Mesodermal cell (in vitro differentiated cells): ENCODE measurements around the gene SNRNP48.
A peak's percentile ranks its signal among the peaks of the same experiment; 100 is the strongest.

Experiments used
- H3K27ac ChIP-seq: 2 replicates; pipeline ENCODE4 v1.7.0; 2013; ENCODE audit warnings: mild to moderate bottlenecking, low read depth, low read length, moderate library complexity; ENCODE audit not compliant: severe bottlenecking
- H3K36me3 ChIP-seq: 2 replicates; pipeline ENCODE4 v1.7.1; 2013; ENCODE audit warnings: mild to moderate bottlenecking, low read length, moderate library complexity; ENCODE audit not compliant: control insufficient read depth, insufficient read depth
- H3K4me1 ChIP-seq: one replicate; pipeline ENCODE4 v1.7.1; 2013; ENCODE audit warnings: mild to moderate bottlenecking, low read length; ENCODE audit not compliant: insufficient read depth, control insufficient read depth, poor library complexity, severe bottlenecking
- H3K4me3 ChIP-seq: 2 replicates; pipeline ENCODE4 v1.7.0; 2013; ENCODE audit warnings: low read length, control low read depth, mild to moderate bottlenecking; ENCODE audit not compliant: insufficient read depth, poor library complexity, severe bottlenecking; ENCODE audit errors: extremely low read depth
- H3K9me3 ChIP-seq: 2 replicates; pipeline ENCODE4 v1.7.1; 2013; ENCODE audit warnings: mild to moderate bottlenecking, low read length, moderate library complexity; ENCODE audit not compliant: control insufficient read depth
- WGBS, 2 experiments: methylation state at CpG; one replicate each; pipeline ENCODE4 v1.1.5; 2013; ENCODE audit warnings: missing lambda C conversion rate in 2 of 2; ENCODE audit not compliant: insufficient coverage in 2 of 2; 5-methylcytosine and 5-hydroxymethylcytosine counted together

Gene SNRNP48

DNA sequence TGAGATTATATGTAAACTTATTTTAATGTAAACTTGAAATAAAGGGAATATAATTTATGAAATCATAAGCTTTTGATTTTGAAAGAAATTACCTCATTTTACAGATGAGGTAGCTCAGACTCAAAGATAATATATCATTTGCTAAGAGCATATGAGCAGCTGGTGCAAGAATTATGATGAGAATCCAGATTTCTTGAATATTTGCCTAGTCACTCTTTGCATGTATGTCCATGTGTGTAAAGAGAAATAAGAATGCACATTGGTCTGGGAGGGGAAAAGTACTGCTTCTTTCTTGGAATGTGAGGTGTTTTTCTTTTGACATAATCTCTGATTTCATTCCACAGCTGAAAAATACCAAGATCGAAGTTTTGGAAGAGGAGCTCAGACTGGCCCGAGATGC is 11.1 kb upstream of the SNRNP48 start:
- H3K9me3 ChIP-seq, result no peaks in the 10 kb centered on the region
- no peaks in the 10 kb centered on the region for H3K4me1 ChIP-seq
- H3K36me3 ChIP-seq, result peaks cover 91% of the 10 kb centered on the region
- 100% methylated on average over 1 to 2 of the region's 2 CpGs for WGBS, 2 experiments
- no peak overlapping the region for H3K4me3 ChIP-seq
- H3K27ac ChIP-seq, result no peak overlapping the region

DNA sequence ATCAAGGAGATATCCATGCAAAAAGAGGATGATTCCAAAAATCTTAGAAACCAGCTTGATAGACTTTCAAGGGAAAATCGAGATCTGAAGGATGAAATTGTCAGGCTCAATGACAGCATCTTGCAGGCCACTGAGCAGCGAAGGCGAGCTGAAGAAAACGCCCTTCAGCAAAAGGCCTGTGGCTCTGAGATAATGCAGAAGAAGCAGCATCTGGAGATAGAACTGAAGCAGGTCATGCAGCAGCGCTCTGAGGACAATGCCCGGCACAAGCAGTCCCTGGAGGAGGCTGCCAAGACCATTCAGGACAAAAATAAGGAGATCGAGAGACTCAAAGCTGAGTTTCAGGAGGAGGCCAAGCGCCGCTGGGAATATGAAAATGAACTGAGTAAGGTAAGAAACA is 10.1 kb upstream of the SNRNP48 start:
- no peaks in the 10 kb centered on the region for H3K4me1 ChIP-seq
- H3K4me3 ChIP-seq, result no peak overlapping the region
- H3K36me3 ChIP-seq, result peaks cover 91% of the 10 kb centered on the region
- 95 to 97% methylated on average over 7 to 9 of the region's 9 CpGs for WGBS, 2 experiments
- no peak overlapping the region for H3K27ac ChIP-seq
- H3K9me3 ChIP-seq, result no peaks in the 10 kb centered on the region

DNA sequence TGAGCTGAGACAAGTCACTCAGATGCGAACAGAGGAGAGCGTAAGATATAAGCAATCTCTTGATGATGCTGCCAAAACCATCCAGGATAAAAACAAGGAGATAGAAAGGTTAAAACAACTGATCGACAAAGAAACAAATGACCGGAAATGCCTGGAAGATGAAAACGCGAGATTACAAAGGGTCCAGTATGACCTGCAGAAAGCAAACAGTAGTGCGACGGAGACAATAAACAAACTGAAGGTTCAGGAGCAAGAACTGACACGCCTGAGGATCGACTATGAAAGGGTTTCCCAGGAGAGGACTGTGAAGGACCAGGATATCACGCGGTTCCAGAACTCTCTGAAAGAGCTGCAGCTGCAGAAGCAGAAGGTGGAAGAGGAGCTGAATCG is 9.5 kb upstream of the SNRNP48 start:
- no peaks in the 10 kb centered on the region for H3K9me3 ChIP-seq
- H3K27ac ChIP-seq, result no peak overlapping the region
- H3K36me3 ChIP-seq, result peaks cover 92% of the 10 kb centered on the region
- H3K4me3 ChIP-seq, result no peak overlapping the region
- 93 to 99% methylated on average over 13 of the region's 13 CpGs for WGBS, 2 experiments
- no peaks in the 10 kb centered on the region for H3K4me1 ChIP-seq

DNA sequence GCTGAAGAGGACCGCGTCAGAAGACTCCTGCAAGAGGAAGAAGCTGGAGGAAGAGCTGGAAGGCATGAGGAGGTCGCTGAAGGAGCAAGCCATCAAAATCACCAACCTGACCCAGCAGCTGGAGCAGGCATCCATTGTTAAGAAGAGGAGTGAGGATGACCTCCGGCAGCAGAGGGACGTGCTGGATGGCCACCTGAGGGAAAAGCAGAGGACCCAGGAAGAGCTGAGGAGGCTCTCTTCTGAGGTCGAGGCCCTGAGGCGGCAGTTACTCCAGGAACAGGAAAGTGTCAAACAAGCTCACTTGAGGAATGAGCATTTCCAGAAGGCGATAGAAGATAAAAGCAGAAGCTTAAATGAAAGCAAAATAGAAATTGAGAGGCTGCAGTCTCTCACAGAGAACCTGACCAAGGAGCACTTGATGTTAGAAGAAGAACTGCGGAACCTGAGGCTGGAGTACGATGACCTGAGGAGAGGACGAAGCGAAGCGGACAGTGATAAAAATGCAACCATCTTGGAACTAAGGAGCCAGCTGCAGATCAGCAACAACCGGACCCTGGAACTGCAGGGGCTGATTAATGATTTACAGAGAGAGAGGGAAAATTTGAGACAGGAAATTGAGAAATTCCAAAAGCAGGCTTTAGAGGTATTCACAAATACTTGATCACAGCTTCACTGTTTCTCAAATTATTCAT is 8.9 kb upstream of the SNRNP48 start:
- 95 to 97% methylated on average over 13 to 14 of the region's 14 CpGs for WGBS, 2 experiments
- Histone ChIP-seq H3K9me3 (no peaks in the 10 kb centered on the region), H3K27ac (no peak overlapping the region), H3K4me1 (no peaks in the 10 kb centered on the region), H3K36me3 (peaks cover 91% of the 10 kb centered on the region), H3K4me3 (no peak overlapping the region)

DNA sequence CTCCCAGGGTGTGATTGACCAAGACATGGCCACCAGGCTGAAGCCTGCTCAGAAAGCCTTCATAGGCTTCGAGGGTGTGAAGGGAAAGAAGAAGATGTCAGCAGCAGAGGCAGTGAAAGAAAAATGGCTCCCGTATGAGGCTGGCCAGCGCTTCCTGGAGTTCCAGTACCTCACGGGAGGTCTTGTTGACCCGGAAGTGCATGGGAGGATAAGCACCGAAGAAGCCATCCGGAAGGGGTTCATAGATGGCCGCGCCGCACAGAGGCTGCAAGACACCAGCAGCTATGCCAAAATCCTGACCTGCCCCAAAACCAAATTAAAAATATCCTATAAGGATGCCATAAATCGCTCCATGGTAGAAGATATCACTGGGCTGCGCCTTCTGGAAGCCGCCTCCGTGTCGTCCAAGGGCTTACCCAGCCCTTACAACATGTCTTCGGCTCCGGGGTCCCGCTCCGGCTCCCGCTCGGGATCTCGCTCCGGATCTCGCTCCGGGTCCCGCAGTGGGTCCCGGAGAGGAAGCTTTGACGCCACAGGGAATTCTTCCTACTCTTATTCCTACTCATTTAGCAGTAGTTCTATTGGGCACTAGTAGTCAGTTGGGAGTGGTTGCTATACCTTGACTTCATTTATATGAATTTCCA is 4.6 kb upstream of the SNRNP48 start:
- Histone ChIP-seq H3K4me3 (no peak overlapping the region), H3K4me1 (no peaks in the 10 kb centered on the region), H3K9me3 (no peaks in the 10 kb centered on the region), H3K27ac (no peak overlapping the region), H3K36me3 (peaks cover 57% of the 10 kb centered on the region)
- WGBS, 2 experiments, result 97% methylated on average over 16 to 24 of the region's 28 CpGs

DNA sequence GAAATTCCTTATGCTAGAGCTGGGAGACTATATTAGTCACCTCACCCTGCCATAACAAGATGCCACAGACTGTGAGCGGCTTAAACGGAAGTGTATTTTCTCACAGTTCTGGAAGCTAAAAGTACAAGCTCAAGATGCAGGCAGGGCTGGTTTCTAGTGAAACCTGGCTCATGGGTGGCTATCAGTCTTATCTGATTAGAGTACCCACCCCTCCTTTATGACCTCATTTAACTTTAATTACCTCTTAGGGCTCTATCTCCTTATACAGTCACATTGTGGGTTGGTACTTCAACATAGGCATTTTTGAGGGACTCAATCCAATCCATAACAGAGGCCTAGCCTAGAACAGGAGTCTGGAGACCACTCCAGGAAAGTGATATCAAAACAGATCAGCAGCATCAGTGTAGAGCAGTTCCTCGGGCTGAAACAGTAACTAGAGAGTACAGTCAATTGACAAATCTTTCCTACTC is 2.3 kb upstream of the SNRNP48 start:
- H3K4me3 ChIP-seq, result no peak overlapping the region
- H3K36me3 ChIP-seq, result peaks cover 45% of the 10 kb centered on the region
- no peak overlapping the region for H3K27ac ChIP-seq
- H3K9me3 ChIP-seq, result no peaks in the 10 kb centered on the region
- H3K4me1 ChIP-seq, result peaks cover 3% of the 10 kb centered on the region
- 88 to 96% methylated on average over 2 of the region's 3 CpGs for WGBS, 2 experiments

DNA sequence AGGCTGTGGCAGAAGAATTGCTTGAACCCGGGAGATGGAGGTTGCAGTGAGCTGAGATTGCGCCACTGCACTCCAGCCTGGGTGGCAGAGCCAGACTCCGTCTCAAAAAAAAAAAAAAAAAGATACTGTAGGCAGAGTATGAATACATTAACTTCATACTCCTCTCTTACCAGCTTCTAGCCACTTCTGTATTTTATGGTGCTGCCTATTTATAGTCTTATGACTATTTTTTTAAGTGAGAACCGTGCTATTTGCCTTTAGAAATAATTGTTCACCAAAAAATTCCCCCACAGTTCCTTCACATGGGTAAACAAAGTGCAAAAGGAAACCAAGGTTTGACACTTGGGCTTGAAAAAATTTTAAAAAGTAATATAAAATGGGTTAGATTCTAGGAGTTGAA is 1.5 kb upstream of the SNRNP48 start:
- no peak overlapping the region for H3K27ac ChIP-seq
- H3K9me3 ChIP-seq, result no peaks in the 10 kb centered on the region
- WGBS, 2 experiments, result 83% methylated on average over 1 of the region's 4 CpGs; no CpG with 5 or more reads in 1 of the 2 experiments
- peaks cover 44% of the 10 kb centered on the region for H3K36me3 ChIP-seq
- H3K4me3 ChIP-seq, result no peak overlapping the region
- H3K4me1 ChIP-seq, result peaks cover 4% of the 10 kb centered on the region

DNA sequence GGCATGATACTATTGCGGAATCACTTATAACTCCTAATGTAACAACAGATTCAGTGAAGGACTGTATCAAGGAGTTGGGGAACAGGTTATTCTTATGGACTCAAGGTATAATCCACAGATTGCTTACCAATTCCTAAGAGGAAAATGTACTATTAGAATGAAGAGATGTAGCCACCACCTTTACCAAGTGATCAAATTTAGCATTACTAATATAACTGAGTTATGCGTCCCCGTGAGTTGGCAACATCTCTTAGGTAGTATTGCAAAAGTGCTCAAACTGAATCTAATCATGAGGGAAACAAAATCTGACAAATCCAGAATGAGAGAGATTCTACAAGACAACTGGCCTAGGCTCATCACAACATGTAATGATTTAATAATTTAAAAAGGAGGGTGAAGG is 777 bp upstream of the SNRNP48 start:
- no peaks in the 10 kb centered on the region for H3K9me3 ChIP-seq
- H3K4me1 ChIP-seq, result peaks cover 4% of the 10 kb centered on the region
- H3K36me3 ChIP-seq, result peaks cover 41% of the 10 kb centered on the region
- WGBS, 2 experiments, result no CpG with 5 or more reads among the region's 3 CpGs
- H3K4me3 ChIP-seq, result no peak overlapping the region
- no peak overlapping the region for H3K27ac ChIP-seq

DNA sequence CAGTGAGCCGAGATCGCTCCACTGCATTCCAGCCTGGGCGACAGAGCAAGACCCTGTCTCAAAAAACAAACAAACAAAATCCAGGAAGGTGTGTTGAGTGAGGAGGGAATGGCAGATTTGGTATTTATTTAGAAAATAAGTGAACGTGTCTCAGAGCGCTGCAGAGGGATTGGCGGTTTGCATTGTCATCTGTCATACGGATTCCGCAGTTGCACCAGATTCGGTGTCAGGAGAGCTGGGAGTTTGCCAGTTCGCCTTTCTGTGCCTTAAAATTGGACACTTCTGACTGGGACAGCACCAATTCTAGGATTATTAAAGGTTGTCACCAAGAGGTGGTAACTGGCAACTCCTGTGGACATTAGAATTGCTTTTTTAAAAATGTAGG is 912 bp downstream of the SNRNP48 start:
- Histone ChIP-seq H3K27ac (no peak overlapping the region), H3K4me3 (peak overlapping the region; percentile 95), H3K4me1 (peaks cover 4% of the 10 kb centered on the region), H3K9me3 (no peaks in the 10 kb centered on the region), H3K36me3 (peaks cover 41% of the 10 kb centered on the region)
- 49 to 52% methylated on average over 7 of the region's 10 CpGs for WGBS, 2 experiments

DNA sequence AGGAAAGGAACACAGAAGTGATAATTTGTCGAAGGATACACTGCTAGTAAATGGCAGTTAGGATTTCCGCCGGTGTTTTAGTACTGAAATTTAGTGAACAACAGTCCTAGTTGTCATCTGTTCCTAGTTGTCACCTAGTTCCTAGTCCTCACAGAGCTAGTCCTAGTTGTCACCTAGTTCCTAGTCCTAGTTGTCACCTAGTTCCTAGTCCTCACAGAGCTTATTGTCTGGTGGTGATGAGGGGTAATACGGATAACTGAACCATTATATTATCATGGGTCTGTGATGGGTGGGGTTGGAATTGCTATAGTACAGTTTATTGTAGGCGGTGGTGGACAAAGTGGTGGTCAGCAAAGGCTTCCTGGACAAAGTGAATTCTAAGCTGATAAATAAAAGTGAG is 1.8 kb downstream of the SNRNP48 start:
- H3K36me3 ChIP-seq, result peaks cover 43% of the 10 kb centered on the region
- H3K4me1 ChIP-seq, result peaks cover 4% of the 10 kb centered on the region
- 90 to 100% methylated on average over 5 of the region's 5 CpGs for WGBS, 2 experiments
- no peak overlapping the region for H3K27ac ChIP-seq
- H3K9me3 ChIP-seq, result no peaks in the 10 kb centered on the region
- peak overlapping the region; percentile 95 for H3K4me3 ChIP-seq

DNA sequence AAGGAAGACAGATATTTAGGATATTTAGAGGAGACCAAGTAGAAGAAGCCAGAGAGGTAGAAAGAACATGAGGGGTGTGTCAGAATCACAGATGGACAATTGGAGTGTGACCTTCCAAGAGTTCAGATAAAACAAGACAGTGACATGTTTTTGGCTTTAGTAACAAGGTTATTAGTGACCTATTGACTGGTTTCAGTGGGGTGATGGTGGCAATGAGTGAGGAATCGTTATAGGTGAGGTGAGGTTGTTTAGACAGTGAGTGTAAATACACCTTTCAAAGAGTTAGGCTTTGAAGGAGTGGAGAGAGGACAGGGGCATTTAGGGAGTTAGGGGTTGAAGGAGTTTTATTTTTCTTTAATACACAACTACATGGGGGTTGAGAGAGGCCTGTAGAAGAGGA is 3.2 kb downstream of the SNRNP48 start:
- H3K27ac ChIP-seq, result no peak overlapping the region
- peaks cover 4% of the 10 kb centered on the region for H3K4me1 ChIP-seq
- H3K9me3 ChIP-seq, result no peaks in the 10 kb centered on the region
- H3K4me3 ChIP-seq, result no peak overlapping the region
- H3K36me3 ChIP-seq, result peaks cover 50% of the 10 kb centered on the region
- WGBS, 2 experiments, result 86 to 100% methylated on average over 1 of the region's 1 CpG
